ENCODE data around the gene SNX25. TPM values are rescaled to one million over a fixed set of nuclear protein-coding genes. Genes with fewer than 3 reads are reported as not detected.
"Not testable (repeated sequence)": the region's sequence is repeated elsewhere in the genome, so short reads cannot be mapped to it uniquely, and the experiment has no call there.

The SNX25 gene
- total RNA-seq, 1 experiment from 2014 or later: 8.3 TPM

GRCh38 chr4:185229021-185229818 lies 19.8 kb downstream of the SNX25 start:
- no peak for DNase-seq (ENCODE audit: low spot score)

- no peak for DNase-seq (ENCODE audit: low spot score)
Measured at GRCh38 chr4:185232370-185232769, 23.0 kb downstream of the SNX25 start.

GRCh38 chr4:185235119-185235842 lies 25.9 kb downstream of the SNX25 start:
- no peak for DNase-seq (ENCODE audit: low spot score)

GRCh38 chr4:185235843-185236503 lies 26.6 kb downstream of the SNX25 start:
- DNase-seq (ENCODE audit: low spot score): peak; percentile 49

- DNase-seq (ENCODE audit: low spot score): no peak
Measured at GRCh38 chr4:185237175-185237574, 27.8 kb downstream of the SNX25 start.

- no peak for DNase-seq (ENCODE audit: low spot score)
Measured at GRCh38 chr4:185238215-185238681, 28.9 kb downstream of the SNX25 start.

- DNase-seq (ENCODE audit: low spot score): no peak
Measured at GRCh38 chr4:185238750-185239149, 29.4 kb downstream of the SNX25 start.

- DNase-seq (ENCODE audit: low spot score): not testable (repeated sequence)
Measured at GRCh38 chr4:185240486-185240885, 31.1 kb downstream of the SNX25 start.

- no peak for DNase-seq (ENCODE audit: low spot score)
Measured at GRCh38 chr4:185242749-185243533, 33.5 kb downstream of the SNX25 start.

GRCh38 chr4:185243879-185244278 lies 34.5 kb downstream of the SNX25 start:
- no peak for DNase-seq (ENCODE audit: low spot score)

GRCh38 chr4:185244763-185245162 lies 35.4 kb downstream of the SNX25 start:
- DNase-seq (ENCODE audit: low spot score): no peak

- no peak for DNase-seq (ENCODE audit: low spot score)
Measured at GRCh38 chr4:185246453-185246852, 37.1 kb downstream of the SNX25 start.

- DNase-seq (ENCODE audit: low spot score): no peak
Measured at GRCh38 chr4:185247151-185247550, 37.8 kb downstream of the SNX25 start.

GRCh38 chr4:185248393-185249039 lies 39.1 kb downstream of the SNX25 start:
- DNase-seq (ENCODE audit: low spot score): no peak

- DNase-seq (ENCODE audit: low spot score): no peak
Measured at GRCh38 chr4:185249105-185249504, 39.7 kb downstream of the SNX25 start.

- DNase-seq (ENCODE audit: low spot score): peak; percentile 25
Measured at GRCh38 chr4:185254434-185254833, 45.0 kb downstream of the SNX25 start.

GRCh38 chr4:185255868-185256267 lies 46.5 kb downstream of the SNX25 start:
- no peak for DNase-seq (ENCODE audit: low spot score)

GRCh38 chr4:185256446-185256845 lies 47.0 kb downstream of the SNX25 start:
- peak; percentile 37 for DNase-seq (ENCODE audit: low spot score)

- no peak for DNase-seq (ENCODE audit: low spot score)
Measured at GRCh38 chr4:185257086-185257485, 47.7 kb downstream of the SNX25 start.

GRCh38 chr4:185257694-185258093 lies 48.3 kb downstream of the SNX25 start:
- no peak for DNase-seq (ENCODE audit: low spot score)

GRCh38 chr4:185258741-185259140 lies 49.3 kb downstream of the SNX25 start:
- peak; percentile 67 for DNase-seq (ENCODE audit: low spot score)
